ENCODE data around the gene MAGI1. TPM values are rescaled to one million over a fixed set of nuclear protein-coding genes. Genes with fewer than 3 reads are reported as not detected.

Gene MAGI1
- total RNA-seq, 1 donor from 2014 or later, result 49.8 TPM

GRCh38 chr3:65583188-65583587 lies 455.5 kb downstream of the MAGI1 start:
- H3K4me1 Mint-ChIP-seq, result peaks cover 34% of the 10 kb centered on the region
- H3K27ac Mint-ChIP-seq (ENCODE audit: unreplicated experiment), result no peak overlapping the region

DNA sequence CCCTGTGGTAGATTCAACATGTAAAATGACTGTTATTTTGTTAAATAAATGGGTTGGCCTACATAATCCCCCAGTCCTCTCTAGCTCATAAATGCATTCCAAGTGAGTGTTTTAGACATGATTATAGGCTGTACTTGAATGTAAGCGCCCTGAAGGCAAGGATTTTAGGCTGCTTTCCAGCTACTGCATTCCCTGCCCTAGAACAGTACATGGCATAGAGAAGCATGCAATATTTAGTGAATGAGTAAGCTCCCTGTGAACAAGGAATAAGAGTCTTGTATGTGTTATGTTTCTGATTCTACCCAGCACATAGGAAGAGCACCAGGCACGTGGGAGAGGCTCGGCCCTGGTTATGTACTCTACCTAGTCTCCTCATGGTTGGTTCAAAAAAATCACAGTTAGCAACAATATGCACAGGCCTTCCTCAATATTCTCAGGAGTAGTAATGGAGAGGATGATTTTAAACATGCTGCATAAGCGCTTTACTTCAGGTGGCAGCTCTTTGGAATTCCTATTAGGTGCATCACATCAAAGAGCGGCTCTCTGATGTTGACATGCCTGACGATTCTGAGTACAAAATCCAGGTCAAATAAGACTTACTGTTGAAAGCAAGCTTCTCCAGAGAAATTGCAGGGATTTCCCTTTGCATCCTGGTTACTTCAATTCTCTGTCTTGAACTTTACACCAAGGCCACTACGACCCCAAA lies 456.6 kb downstream of the MAGI1 start:
- Mint-ChIP-seq H3K4me3 (no peak overlapping the region), H3K4me1 (peaks cover 37% of the 10 kb centered on the region), H3K36me3 (ENCODE audit: low read depth) (peaks cover 8% of the 10 kb centered on the region), H3K27me3 (ENCODE audit: low read depth) (no peaks in the 10 kb centered on the region), H3K27ac (ENCODE audit: unreplicated experiment) (no peak overlapping the region), H3K9me3 (no peaks in the 10 kb centered on the region)
- no peak for DNase-seq (ENCODE audit: low read depth, low spot score)
- no peak for TF ChIP-seq CTCF (conservative IDR thresholded peaks at IDR 0.05)

More at GRCh38 chr3:65583188-65583587, 455.5 kb downstream of the MAGI1 start:
- DNase-seq (ENCODE audit: low read depth, low spot score), result no peak
- TF ChIP-seq CTCF (conservative IDR thresholded peaks at IDR 0.05), result no peak
- Mint-ChIP-seq H3K4me3 (no peak overlapping the region), H3K36me3 (ENCODE audit: low read depth) (peaks cover 6% of the 10 kb centered on the region), H3K9me3 (no peaks in the 10 kb centered on the region), H3K27me3 (ENCODE audit: low read depth) (no peaks in the 10 kb centered on the region)

GRCh38 chr3:65581313-65581712 lies 457.4 kb downstream of the MAGI1 start:
- H3K4me3 Mint-ChIP-seq, result no peak overlapping the region
- H3K27me3 Mint-ChIP-seq (ENCODE audit: low read depth), result no peaks in the 10 kb centered on the region
- no peak overlapping the region for H3K27ac Mint-ChIP-seq (ENCODE audit: unreplicated experiment)
- peaks cover 40% of the 10 kb centered on the region for H3K4me1 Mint-ChIP-seq
- no peak for TF ChIP-seq CTCF (conservative IDR thresholded peaks at IDR 0.05)
- no peak for DNase-seq (ENCODE audit: low read depth, low spot score)
- H3K36me3 Mint-ChIP-seq (ENCODE audit: low read depth), result peaks cover 8% of the 10 kb centered on the region
- no peaks in the 10 kb centered on the region for H3K9me3 Mint-ChIP-seq

GRCh38 chr3:65578861-65579260 lies 459.9 kb downstream of the MAGI1 start:
- TF ChIP-seq CTCF (conservative IDR thresholded peaks at IDR 0.05), result no peak
- peaks cover 4% of the 10 kb centered on the region for H3K9me3 Mint-ChIP-seq
- H3K27me3 Mint-ChIP-seq (ENCODE audit: low read depth), result no peaks in the 10 kb centered on the region
- DNase-seq (ENCODE audit: low read depth, low spot score), result no peak
- peak overlapping the region; percentile 52 for H3K27ac Mint-ChIP-seq (ENCODE audit: unreplicated experiment)
- peaks cover 33% of the 10 kb centered on the region for H3K4me1 Mint-ChIP-seq
- no peak overlapping the region for H3K4me3 Mint-ChIP-seq
- H3K36me3 Mint-ChIP-seq (ENCODE audit: low read depth), result peaks cover 12% of the 10 kb centered on the region

GRCh38 chr3:65577843-65578430 lies 460.8 kb downstream of the MAGI1 start:
- peaks cover 12% of the 10 kb centered on the region for H3K36me3 Mint-ChIP-seq (ENCODE audit: low read depth)
- DNase-seq (ENCODE audit: low read depth, low spot score), result no peak
- H3K27ac Mint-ChIP-seq (ENCODE audit: unreplicated experiment), result no peak overlapping the region
- TF ChIP-seq CTCF (conservative IDR thresholded peaks at IDR 0.05), result no peak
- no peak overlapping the region for H3K4me3 Mint-ChIP-seq
- H3K9me3 Mint-ChIP-seq, result peaks cover 4% of the 10 kb centered on the region
- no peaks in the 10 kb centered on the region for H3K27me3 Mint-ChIP-seq (ENCODE audit: low read depth)
- H3K4me1 Mint-ChIP-seq, result peaks cover 26% of the 10 kb centered on the region

Measured in neural crest cell (in vitro differentiated cells).